MV-4-11 (cell line): Measurements from ENCODE around the gene MLIP.
A peak's percentile ranks its signal among the peaks of the same experiment; 100 is the strongest.
"Not testable (repeated sequence)": the region's sequence is repeated elsewhere in the genome, so short reads cannot be mapped to it uniquely, and the experiment has no call there.

Source experiments
- DNase-seq: peaks from one replicate; lab custom pipeline; 2025; lab: John Stamatoyannopoulos, UW

MLIP gene

GRCh38 chr6:54111341-54112045, at the start of gene MLIP:
TSS of gene MLIP (plus strand) at chr6:54111443. CDS start at chr6:54111480, 37 bp downstream.
- DNase-seq: no peak

- no peak for DNase-seq
Observed at GRCh38 chr6:54063228-54063539, 48.1 kb upstream of the MLIP start.

GRCh38 chr6:54068694-54069093, 42.5 kb upstream of the MLIP start:
- DNase-seq: no peak

GRCh38 chr6:54070025-54070424, 41.2 kb upstream of the MLIP start:
- DNase-seq: no peak

GRCh38 chr6:54071821-54072340, 39.4 kb upstream of the MLIP start:
- no peak for DNase-seq

GRCh38 chr6:54072635-54073313, 38.5 kb upstream of the MLIP start:
- DNase-seq: no peak

GRCh38 chr6:54073487-54073886, 37.8 kb upstream of the MLIP start:
- no peak for DNase-seq

- no peak for DNase-seq
Observed at GRCh38 chr6:54074109-54074508, 37.1 kb upstream of the MLIP start.

- peak; percentile 49 for DNase-seq
Observed at GRCh38 chr6:54074578-54075195, 36.6 kb upstream of the MLIP start.

GRCh38 chr6:54076159-54076789, 35.0 kb upstream of the MLIP start:
- DNase-seq: no peak

- DNase-seq: not testable (repeated sequence)
Observed at GRCh38 chr6:54081499-54081898, 29.7 kb upstream of the MLIP start.

GRCh38 chr6:54083287-54083686, 28.0 kb upstream of the MLIP start:
- DNase-seq: no peak

GRCh38 chr6:54084231-54084630, 27.0 kb upstream of the MLIP start:
- DNase-seq: no peak

- no peak for DNase-seq
Observed at GRCh38 chr6:54085047-54085446, 26.2 kb upstream of the MLIP start.

- DNase-seq: no peak
Observed at GRCh38 chr6:54085541-54085940, 25.7 kb upstream of the MLIP start.

- DNase-seq: no peak
Observed at GRCh38 chr6:54086439-54086838, 24.8 kb upstream of the MLIP start.

GRCh38 chr6:54087721-54088120, 23.5 kb upstream of the MLIP start:
- no peak for DNase-seq

- DNase-seq: no peak
Observed at GRCh38 chr6:54093326-54093948, 17.8 kb upstream of the MLIP start.

- no peak for DNase-seq
Observed at GRCh38 chr6:54094293-54094692, 16.9 kb upstream of the MLIP start.

GRCh38 chr6:54094786-54095185, 16.5 kb upstream of the MLIP start:
- no peak for DNase-seq

GRCh38 chr6:54095723-54096122, 15.5 kb upstream of the MLIP start:
- no peak for DNase-seq

GRCh38 chr6:54096811-54097210, 14.4 kb upstream of the MLIP start:
- no peak for DNase-seq
